ENCODE measurements around the gene TBC1D1.

The TBC1D1 gene

GRCh38 chr4:38090455-38091246, 199.8 kb downstream of the TBC1D1 start:
- H3K4me3 ChIP-seq (ENCODE audit: low read length): no peak overlapping the region
- DNase-seq (ENCODE audit: low read depth): no peak
- TF ChIP-seq, protein P1, sequence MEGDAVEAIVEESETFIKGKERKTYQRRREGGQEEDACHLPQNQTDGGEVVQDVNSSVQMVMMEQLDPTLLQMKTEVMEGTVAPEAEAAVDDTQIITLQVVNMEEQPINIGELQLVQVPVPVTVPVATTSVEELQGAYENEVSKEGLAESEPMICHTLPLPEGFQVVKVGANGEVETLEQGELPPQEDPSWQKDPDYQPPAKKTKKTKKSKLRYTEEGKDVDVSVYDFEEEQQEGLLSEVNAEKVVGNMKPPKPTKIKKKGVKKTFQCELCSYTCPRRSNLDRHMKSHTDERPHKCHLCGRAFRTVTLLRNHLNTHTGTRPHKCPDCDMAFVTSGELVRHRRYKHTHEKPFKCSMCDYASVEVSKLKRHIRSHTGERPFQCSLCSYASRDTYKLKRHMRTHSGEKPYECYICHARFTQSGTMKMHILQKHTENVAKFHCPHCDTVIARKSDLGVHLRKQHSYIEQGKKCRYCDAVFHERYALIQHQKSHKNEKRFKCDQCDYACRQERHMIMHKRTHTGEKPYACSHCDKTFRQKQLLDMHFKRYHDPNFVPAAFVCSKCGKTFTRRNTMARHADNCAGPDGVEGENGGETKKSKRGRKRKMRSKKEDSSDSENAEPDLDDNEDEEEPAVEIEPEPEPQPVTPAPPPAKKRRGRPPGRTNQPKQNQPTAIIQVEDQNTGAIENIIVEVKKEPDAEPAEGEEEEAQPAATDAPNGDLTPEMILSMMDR (IDR thresholded peaks at IDR 0.05; ENCODE audit: insufficient read depth, low read depth, low read length, missing control alignments): no peak

- no peak overlapping the region for H3K4me3 ChIP-seq (ENCODE audit: low read length)
- peak; percentile 46 for DNase-seq (ENCODE audit: low read depth)
- TF ChIP-seq, protein P1 (IDR thresholded peaks at IDR 0.05; ENCODE audit: insufficient read depth, low read depth, low read length, missing control alignments): no peak
Observed at GRCh38 chr4:38091636-38092035, 200.8 kb downstream of the TBC1D1 start.

DNA sequence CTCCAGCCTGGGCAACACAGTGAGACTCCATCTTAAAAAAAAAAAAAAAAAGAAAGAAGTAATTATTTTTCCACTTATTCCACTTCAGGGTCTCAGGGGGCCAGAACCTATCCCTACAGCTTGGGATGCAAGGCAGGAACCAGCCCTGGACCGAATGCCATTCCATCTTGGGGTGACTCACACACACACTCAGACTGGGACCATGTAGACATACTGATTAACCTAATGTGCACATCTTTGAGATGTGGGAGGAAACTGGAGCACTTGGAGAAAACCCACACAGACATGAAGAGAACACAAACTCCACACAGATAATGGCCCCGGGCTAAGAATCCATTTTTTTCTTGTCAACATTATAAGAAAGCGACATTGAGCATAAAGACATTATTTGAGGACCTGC, 201.8 kb downstream of the TBC1D1 start:
- H3K4me3 ChIP-seq (ENCODE audit: low read length): no peak overlapping the region
- DNase-seq (ENCODE audit: low read depth): peak; percentile 57
- TF ChIP-seq, protein P1 (IDR thresholded peaks at IDR 0.05; ENCODE audit: insufficient read depth, low read depth, low read length, missing control alignments): no peak

DNA sequence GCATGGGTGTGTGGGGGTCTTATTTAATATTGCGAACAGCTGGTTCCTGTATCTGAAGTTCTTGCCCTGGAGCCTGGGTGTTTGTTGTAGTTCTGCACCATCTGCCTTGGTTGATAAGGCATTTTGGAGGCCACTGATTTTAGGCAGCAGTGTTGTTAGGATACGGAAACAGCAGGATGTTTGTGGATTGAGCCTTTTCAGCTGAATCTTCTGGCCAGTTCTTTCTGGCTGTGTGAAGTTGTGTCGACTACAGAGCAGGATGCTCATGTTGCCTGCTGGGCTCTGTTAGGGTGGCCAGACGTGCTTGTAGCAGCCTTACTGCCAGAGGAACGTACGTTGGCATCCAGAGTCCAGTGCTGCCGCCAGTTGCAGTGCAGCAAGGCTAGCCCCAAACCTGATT, 203.5 kb downstream of the TBC1D1 start:
- DNase-seq (ENCODE audit: low read depth): no peak
- TF ChIP-seq, protein P1 (IDR thresholded peaks at IDR 0.05; ENCODE audit: insufficient read depth, low read depth, low read length, missing control alignments): no peak
- no peak overlapping the region for H3K4me3 ChIP-seq (ENCODE audit: low read length)

DNA sequence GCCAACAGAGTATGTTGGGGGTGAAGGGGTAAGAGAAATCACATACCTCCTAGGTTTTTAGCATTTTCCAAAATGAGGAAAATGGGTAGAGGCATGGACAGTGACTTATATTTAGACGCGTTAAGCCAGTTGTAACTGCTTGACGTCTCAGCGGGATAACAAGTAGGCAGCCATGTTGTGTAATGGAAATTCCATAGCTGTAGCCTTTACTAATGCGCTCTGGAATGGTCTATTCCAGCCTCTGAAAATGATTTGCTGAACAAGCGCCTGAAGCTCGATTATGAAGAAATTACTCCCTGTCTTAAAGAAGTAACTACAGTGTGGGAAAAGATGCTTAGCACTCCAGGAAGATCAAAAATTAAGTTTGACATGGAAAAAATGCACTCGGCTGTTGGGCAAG, 204.8 kb downstream of the TBC1D1 start:
- TF ChIP-seq, protein P1 (IDR thresholded peaks at IDR 0.05; ENCODE audit: insufficient read depth, low read depth, low read length, missing control alignments): no peak
- H3K4me3 ChIP-seq (ENCODE audit: low read length): no peak overlapping the region
- DNase-seq (ENCODE audit: low read depth): no peak

DNA sequence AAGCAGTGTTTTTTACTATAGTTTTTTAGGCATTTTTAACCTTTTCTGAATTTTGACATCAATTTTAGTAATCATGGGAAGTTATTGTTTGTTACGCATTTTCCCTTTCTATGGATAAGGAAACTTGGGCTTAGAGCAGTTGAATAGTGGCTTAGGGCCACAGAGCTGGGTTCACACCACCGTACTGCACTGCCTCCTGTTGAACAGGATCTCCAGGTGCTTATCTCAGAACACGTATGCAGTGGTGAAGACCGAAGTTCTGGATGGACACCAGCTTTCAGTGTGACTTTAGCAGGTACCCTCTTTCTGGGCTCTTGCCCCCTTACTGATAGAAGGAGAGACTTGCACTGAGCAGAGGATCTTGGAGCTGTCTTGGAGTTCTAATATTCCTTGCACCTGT, 206.9 kb downstream of the TBC1D1 start:
- no peak for DNase-seq (ENCODE audit: low read depth)
- TF ChIP-seq, protein P1 (IDR thresholded peaks at IDR 0.05; ENCODE audit: insufficient read depth, low read depth, low read length, missing control alignments): no peak
- H3K4me3 ChIP-seq (ENCODE audit: low read length): no peak overlapping the region
